ENCODE data around the gene INCENP. TPM values are rescaled to one million over a fixed set of nuclear protein-coding genes. Genes with fewer than 3 reads are reported as not detected.

INCENP gene
- total RNA-seq, 6 experiments from 2014 or later, result 6.4 to 8.9 (median 7.1) TPM

- DNase-seq (no peak), ATAC-seq (no peak)
- no peaks in the 10 kb centered on the region for H3K9me3 ChIP-seq
- no peak overlapping the region for H3K4me3 ChIP-seq
- TF ChIP-seq POLR2A (IDR thresholded peaks at IDR 0.05) (no peak), CTCF (IDR thresholded peaks at IDR 0.05) (no peak)
- no peaks in the 10 kb centered on the region for H3K4me1 ChIP-seq
- peaks cover 0 to 26% (median 0%) of the 10 kb centered on the region in 4 donors for H3K36me3 ChIP-seq
- H3K27ac ChIP-seq, result no peak overlapping the region
- no peaks in the 10 kb centered on the region for H3K27me3 ChIP-seq
- 94% methylated on average over 3 of the region's 17 CpGs for WGBS (ENCODE audit: insufficient coverage, low coverage, low lambda C conversion rate, missing lambda C conversion rate)
- intact Hi-C loops (cut with DNase I), result no loop called here
Observed at GRCh38 chr11:62149986-62150886, 26.4 kb downstream of the INCENP start.

GRCh38 chr11:62150887-62151736, 27.3 kb downstream of the INCENP start:
- no peak for TF ChIP-seq CTCF (IDR thresholded peaks at IDR 0.05)
- TF ChIP-seq POLR2A (IDR thresholded peaks at IDR 0.05), result no peak
- H3K4me3 ChIP-seq, result no peak overlapping the region
- H3K27me3 ChIP-seq, result no peaks in the 10 kb centered on the region
- no peak for DNase-seq
- H3K36me3 ChIP-seq, result peaks cover 0 to 26% (median 0%) of the 10 kb centered on the region in 4 donors
- intact Hi-C loops (cut with DNase I), result no loop called here
- H3K9me3 ChIP-seq, result no peaks in the 10 kb centered on the region
- H3K27ac ChIP-seq, result no peak overlapping the region
- WGBS (ENCODE audit: insufficient coverage, low coverage, low lambda C conversion rate, missing lambda C conversion rate), result 100% methylated on average over 1 of the region's 10 CpGs
- no peaks in the 10 kb centered on the region for H3K4me1 ChIP-seq
- no peak for ATAC-seq

- Histone ChIP-seq H3K27ac (no peak overlapping the region), H3K9me3 (no peaks in the 10 kb centered on the region), H3K4me1 (no peaks in the 10 kb centered on the region), H3K36me3 (peaks cover 0 to 26% (median 0%) of the 10 kb centered on the region in 4 donors), H3K4me3 (no peak overlapping the region), H3K27me3 (no peaks in the 10 kb centered on the region)
- DNase-seq (no peak), ATAC-seq (peak in 1 of 4 donors; percentile 15)
- intact Hi-C loops (cut with DNase I), result no loop called here
- TF ChIP-seq POLR2A (IDR thresholded peaks at IDR 0.05) (no peak), CTCF (IDR thresholded peaks at IDR 0.05) (no peak)
- WGBS (ENCODE audit: insufficient coverage, low coverage, low lambda C conversion rate, missing lambda C conversion rate), result 100% methylated on average over 1 of the region's 9 CpGs
Observed at GRCh38 chr11:62151737-62152102, 27.9 kb downstream of the INCENP start.

- Histone ChIP-seq H3K27me3 (no peaks in the 10 kb centered on the region), H3K4me1 (no peaks in the 10 kb centered on the region), H3K4me3 (no peak overlapping the region), H3K36me3 (peaks cover 0 to 26% (median 0%) of the 10 kb centered on the region in 4 donors), H3K9me3 (no peaks in the 10 kb centered on the region), H3K27ac (no peak overlapping the region)
- intact Hi-C loops (cut with DNase I), result no loop called here
- 87% methylated on average over 6 of the region's 14 CpGs for WGBS (ENCODE audit: insufficient coverage, low coverage, low lambda C conversion rate, missing lambda C conversion rate)
- TF ChIP-seq CTCF (IDR thresholded peaks at IDR 0.05), result no peak
- TF ChIP-seq POLR2A (IDR thresholded peaks at IDR 0.05), result no peak
- no peak for DNase-seq
- ATAC-seq, result no peak
Observed at GRCh38 chr11:62152245-62153086, 28.7 kb downstream of the INCENP start.

All from right lobe of liver (tissue), 6 donors.